HEK293T (cell line): Measurements from ENCODE around the gene SUMO3.

ENCODE experiments used
- ARNT ChIP-seq: fragments of 450-650 bp; IDR thresholded peaks from 2 replicates; pipeline ENCODE4 v1.6.1; 2017; ENCODE audit warnings: mild to moderate bottlenecking
- BHLHE40 ChIP-seq: fragments of 450-650 bp; IDR thresholded peaks from 2 replicates; pipeline ENCODE4 v1.6.1; 2016; ENCODE audit warnings: mild to moderate bottlenecking, moderate library complexity, borderline replicate concordance
- ELF4 ChIP-seq: fragments of 450-650 bp; IDR thresholded peaks from 2 replicates; pipeline ENCODE4 v1.6.1; 2017; ENCODE audit warnings: antibody characterized with exemption
- FOXA1 ChIP-seq: fragments of 450-650 bp; IDR thresholded peaks from 2 replicates; pipeline ENCODE4 v1.6.1; 2016; ENCODE audit warnings: mild to moderate bottlenecking
- FOXK2 ChIP-seq: fragments of 450-650 bp; IDR thresholded peaks from 2 replicates; pipeline ENCODE4 v1.6.1; 2016; ENCODE audit warnings: mild to moderate bottlenecking
- FOXM1 ChIP-seq: fragments of 450-650 bp; IDR thresholded peaks from 2 replicates; pipeline ENCODE4 v1.6.1; 2017; ENCODE audit warnings: mild to moderate bottlenecking, borderline replicate concordance
- HDGF ChIP-seq: fragments of 450-650 bp; IDR thresholded peaks from 2 replicates; pipeline ENCODE4 v1.6.1; 2017; ENCODE audit warnings: antibody characterized with exemption, borderline replicate concordance
- L3MBTL2 ChIP-seq: fragments of 450-650 bp; conservative IDR thresholded peaks from 2 replicates; pipeline ENCODE4 v1.6.1; 2016; ENCODE audit warnings: mild to moderate bottlenecking
- NFRKB ChIP-seq: fragments of 450-650 bp; IDR thresholded peaks from 2 replicates; pipeline ENCODE4 v1.6.1; 2016; ENCODE audit warnings: mild to moderate bottlenecking, moderate library complexity
- SP1 ChIP-seq: fragments of 450-650 bp; IDR thresholded peaks from 2 replicates; pipeline ENCODE4 v1.6.1; 2017
- SUZ12 ChIP-seq: fragments of 450-650 bp; IDR thresholded peaks from 2 replicates; pipeline ENCODE4 v1.6.1; 2016; ENCODE audit warnings: mild to moderate bottlenecking
- TARDBP ChIP-seq: fragments of 450-650 bp; IDR thresholded peaks from 2 replicates; pipeline ENCODE4 v1.6.1; 2016
- ZNF384 ChIP-seq: fragments of 450-650 bp; IDR thresholded peaks from 2 replicates; pipeline ENCODE4 v1.6.1; 2016
- TF ChIP-seq, protein P1 (sequence below): fragments of 450-650 bp; IDR thresholded peaks from 2 replicates; pipeline ENCODE4 v1.6.1; 2016

DNA sequence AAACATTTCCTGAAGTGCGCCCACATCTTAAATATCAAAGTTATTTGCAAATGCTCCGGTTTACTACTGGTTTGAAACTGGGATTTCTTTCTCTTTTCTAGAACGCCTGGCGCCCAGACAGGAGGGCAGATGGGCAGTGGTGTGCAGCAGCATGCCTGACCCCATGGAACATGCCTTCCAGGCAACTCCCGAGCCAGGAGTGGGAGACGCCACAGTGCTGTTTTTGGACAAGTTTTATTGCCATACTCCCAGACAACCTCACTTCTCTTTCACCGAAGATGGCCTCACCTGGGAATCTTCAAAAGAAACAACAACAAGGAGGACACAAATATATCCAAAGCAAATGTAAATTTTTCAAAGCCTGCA lies 37.7 kb downstream of the SUMO3 start:
- no peak for TF ChIP-seq L3MBTL2
- no peak for TF ChIP-seq SP1
- TF ChIP-seq, protein P1, sequence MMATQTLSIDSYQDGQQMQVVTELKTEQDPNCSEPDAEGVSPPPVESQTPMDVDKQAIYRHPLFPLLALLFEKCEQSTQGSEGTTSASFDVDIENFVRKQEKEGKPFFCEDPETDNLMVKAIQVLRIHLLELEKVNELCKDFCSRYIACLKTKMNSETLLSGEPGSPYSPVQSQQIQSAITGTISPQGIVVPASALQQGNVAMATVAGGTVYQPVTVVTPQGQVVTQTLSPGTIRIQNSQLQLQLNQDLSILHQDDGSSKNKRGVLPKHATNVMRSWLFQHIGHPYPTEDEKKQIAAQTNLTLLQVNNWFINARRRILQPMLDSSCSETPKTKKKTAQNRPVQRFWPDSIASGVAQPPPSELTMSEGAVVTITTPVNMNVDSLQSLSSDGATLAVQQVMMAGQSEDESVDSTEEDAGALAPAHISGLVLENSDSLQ = no peak
- no peak for TF ChIP-seq TARDBP
- TF ChIP-seq FOXM1 = no peak
- TF ChIP-seq NFRKB = no peak
- no peak for TF ChIP-seq ARNT
- TF ChIP-seq ZNF384 = no peak
- no peak for TF ChIP-seq FOXA1
- no peak for TF ChIP-seq HDGF
- TF ChIP-seq BHLHE40 = no peak
- no peak for TF ChIP-seq SUZ12
- TF ChIP-seq FOXK2 = no peak
- TF ChIP-seq ELF4 = no peak
